ENCODE data around the gene RAET1G.
"Not testable (repeated sequence)": the region's sequence is repeated elsewhere in the genome, so short reads cannot be mapped to it uniquely, and the experiment has no call there.

RAET1G gene

DNA sequence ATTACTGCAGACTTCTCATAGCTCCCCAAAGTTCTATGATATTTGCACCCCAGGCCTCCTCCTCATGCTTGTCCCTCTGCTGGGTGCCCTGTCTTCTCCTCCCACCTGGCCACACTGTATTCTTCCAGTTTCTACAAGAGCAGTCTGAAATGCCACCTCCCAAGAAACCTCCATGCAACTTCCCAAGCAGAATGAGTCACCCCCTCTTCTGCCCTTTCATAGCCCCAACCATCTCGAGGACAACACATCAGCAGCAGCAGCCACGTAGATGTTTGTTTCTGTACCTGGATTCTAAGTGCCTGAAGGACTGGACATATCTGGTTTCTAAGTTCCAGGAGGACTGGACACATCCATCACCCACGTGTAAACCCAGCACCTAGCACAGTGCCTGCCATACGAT lies 12.3 kb upstream of the RAET1G start:
- no peak for DNase-seq (ENCODE audit: low read depth, low spot score)

DNA sequence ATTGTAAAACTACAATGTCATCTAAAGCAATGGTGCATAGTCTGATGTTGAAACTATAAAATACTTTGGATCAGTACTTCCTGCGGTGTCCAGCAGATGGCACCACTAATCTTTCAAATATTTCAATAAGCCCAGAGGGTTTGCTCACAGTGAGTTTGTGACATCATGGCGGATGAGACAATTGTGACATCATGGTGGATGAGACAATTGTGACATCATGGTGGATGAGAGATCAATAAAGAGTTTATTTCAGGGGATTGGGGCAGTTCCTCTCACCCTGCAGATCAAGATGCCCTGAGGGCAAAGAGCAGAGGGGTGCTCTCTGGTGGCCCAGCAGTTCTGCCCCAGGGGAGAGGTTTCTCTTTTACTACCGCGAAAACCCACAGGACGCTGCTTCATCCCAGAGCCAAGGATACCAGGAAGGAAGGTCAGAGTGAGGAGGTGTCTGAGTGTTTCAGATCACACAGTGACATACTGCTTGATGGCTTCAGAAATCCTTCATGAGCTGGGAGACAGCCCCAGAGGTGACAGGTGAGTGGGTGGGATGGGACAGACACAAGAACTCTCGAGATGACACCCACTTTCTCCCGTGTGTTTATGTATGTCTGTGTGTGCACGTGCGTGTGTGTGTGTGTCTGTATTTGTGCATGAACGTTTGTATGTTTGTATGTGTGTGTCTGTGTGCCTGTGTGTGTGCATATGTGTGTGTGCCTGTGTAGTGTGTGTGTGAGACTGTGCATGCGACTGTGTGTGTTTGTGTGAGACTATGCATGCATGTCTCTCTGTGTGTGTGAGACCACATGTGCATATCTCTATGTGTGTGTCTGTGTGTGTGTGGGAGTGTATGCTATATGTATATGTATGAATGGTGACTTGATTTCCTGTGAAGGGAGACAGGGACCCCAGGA lies 11.6 kb upstream of the RAET1G start:
- DNase-seq (ENCODE audit: low read depth, low spot score), result peak; percentile 36

DNA sequence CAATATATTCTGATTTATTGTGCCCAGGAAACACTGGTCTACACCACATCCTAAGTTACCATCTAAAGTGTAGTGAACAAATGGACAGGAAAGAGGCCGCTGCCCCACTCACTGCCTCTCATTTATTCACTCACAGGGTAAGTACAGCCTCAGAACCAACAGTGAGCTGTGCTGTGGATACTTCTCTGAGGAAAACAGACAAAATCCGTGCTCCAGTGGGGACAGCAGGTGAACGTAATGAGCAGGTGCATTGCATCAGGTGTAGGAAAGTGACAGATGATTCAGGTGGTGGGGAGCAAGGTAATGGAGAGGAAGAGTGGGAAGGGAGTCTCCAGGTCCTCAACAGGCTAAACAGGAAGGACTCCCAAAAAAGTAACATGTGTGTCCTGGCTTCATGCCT lies 10.5 kb upstream of the RAET1G start:
- no peak for DNase-seq (ENCODE audit: low read depth, low spot score)

DNA sequence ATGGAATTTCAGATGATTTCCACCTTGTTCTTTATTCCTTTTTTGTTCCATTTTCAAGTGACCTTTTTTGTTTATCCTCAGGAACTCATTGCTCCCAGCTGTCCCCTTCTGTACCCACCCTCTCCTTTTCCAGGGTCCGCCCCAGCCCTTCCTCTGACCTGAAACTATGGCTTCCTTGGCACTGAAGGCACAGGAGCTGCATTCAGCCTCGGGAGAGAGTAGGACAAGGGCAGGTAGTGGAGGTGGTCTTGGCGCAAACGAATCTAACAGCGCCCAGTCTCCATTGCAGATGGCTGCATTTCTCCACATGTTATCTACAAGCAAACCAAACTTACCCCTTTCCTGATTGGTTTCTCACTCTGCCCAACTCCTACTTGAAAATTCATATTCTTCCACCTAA lies 10.1 kb upstream of the RAET1G start:
- no peak for DNase-seq (ENCODE audit: low read depth, low spot score)

GRCh38 chr6:149931501-149931900 lies 8.6 kb upstream of the RAET1G start:
- DNase-seq (ENCODE audit: low read depth, low spot score), result no peak

DNA sequence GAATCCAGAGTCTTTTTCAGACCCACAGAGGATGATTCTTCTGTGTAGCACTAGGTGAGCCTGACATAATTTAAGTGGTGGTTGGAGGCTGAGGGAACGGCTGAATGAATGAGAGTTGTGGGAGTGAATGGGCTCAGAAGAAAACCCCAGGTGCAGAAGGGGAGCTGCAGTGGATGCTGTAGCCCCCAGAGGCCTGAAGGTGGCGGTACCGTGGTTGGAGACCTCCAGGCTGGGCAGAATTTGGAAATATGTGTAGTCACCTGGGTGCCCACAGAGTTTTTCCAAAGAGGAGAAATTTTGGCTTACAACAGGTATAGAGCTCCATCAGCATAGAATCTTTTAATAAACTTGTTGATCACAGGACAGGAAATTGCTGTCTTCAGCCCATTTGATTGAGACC lies 6.5 kb upstream of the RAET1G start:
- no peak for DNase-seq (ENCODE audit: low read depth, low spot score)

GRCh38 chr6:149927025-149927424 lies 4.1 kb upstream of the RAET1G start:
- DNase-seq (ENCODE audit: low read depth, low spot score), result not testable (repeated sequence)

DNA sequence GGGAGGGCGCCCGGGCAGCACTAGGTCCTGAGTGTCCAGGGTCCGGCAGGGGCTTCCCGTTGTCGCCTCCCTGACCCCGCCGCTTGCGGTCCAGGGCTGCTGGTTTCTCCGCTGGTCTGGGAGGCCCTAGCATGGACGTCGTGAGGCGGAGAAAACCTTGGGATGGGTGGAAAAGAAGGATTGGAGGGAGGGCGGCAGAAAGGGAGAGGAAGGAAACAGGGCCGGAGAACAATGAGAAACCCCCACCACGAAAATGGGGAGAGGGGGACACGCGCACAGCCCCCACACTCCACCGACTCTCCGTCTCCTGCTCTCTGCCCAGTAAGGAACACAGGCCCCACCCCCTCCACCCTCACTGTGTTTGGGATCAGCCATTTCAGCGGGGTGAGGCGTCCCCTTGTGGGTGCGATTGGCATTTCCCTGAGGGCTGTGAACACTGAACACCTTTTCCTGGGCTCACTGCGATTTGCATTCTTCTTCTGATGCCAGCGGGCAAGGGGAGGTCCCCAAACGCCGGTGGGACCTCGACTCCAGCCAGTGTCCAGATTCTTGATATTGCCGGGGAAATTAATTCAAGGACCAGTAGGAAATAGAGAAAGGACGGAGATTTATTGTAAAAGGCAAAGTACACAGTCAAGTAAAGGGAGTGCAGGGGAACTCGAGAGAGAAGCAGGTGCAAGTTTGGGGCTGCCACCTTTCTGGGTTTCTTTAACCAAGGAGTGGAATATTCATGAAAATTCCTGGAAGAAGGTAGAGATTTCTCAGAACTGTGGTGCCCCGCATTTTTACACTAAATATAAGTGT lies 3.3 kb upstream of the RAET1G start:
- peak; percentile 56 for DNase-seq (ENCODE audit: low read depth, low spot score)

- DNase-seq (ENCODE audit: low read depth, low spot score), result no peak
Measured at GRCh38 chr6:149925253-149925973, 2.5 kb upstream of the RAET1G start.

DNA sequence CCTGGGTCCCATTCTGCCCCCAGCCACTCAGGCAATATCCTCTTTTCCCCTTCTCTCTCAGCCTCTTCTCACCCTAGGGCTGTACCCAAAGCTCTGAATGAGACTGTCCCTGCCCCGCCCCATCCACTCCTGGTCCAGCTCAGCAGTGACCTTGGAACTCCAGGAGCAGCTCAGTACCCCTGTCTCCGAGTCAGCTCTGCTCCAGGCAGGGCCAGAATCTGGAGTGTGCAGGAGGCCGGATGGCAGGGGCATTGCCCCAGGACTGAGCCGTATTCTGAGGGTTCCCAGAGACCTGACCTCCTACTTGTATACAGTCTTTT lies 2.0 kb upstream of the RAET1G start:
- no peak for DNase-seq (ENCODE audit: low read depth, low spot score)

- no peak for DNase-seq (ENCODE audit: low read depth, low spot score)
Measured at GRCh38 chr6:149924206-149924932, 1.4 kb upstream of the RAET1G start.

- no peak for DNase-seq (ENCODE audit: low read depth, low spot score)
Measured at GRCh38 chr6:149923327-149923986, 536 bp upstream of the RAET1G start.

- not testable (repeated sequence) for DNase-seq (ENCODE audit: low read depth, low spot score)
Measured at GRCh38 chr6:149922091-149922490, 830 bp downstream of the RAET1G start.

GRCh38 chr6:149921361-149921760 lies 1.6 kb downstream of the RAET1G start:
- no peak for DNase-seq (ENCODE audit: low read depth, low spot score)

DNA sequence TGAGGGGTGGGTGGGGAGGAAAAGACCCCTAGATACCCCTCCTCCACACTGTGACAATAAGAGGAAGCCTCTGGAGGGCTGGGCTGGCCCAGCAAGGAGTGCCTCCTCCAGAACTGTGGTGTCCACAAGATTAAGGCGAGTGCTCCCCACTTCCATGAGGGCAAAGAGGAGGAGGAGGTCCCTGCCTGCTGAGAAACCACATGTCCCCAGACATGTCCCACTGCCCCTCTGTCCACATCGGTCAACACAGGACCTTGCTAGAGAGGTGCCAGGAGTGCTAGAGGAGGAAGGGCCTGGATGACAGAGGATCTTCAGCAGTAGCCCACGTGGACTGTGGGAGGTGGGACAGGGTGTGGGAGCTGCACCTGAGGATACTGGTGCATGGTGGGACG lies 3.1 kb downstream of the RAET1G start:
- DNase-seq (ENCODE audit: low read depth, low spot score), result no peak

DNA sequence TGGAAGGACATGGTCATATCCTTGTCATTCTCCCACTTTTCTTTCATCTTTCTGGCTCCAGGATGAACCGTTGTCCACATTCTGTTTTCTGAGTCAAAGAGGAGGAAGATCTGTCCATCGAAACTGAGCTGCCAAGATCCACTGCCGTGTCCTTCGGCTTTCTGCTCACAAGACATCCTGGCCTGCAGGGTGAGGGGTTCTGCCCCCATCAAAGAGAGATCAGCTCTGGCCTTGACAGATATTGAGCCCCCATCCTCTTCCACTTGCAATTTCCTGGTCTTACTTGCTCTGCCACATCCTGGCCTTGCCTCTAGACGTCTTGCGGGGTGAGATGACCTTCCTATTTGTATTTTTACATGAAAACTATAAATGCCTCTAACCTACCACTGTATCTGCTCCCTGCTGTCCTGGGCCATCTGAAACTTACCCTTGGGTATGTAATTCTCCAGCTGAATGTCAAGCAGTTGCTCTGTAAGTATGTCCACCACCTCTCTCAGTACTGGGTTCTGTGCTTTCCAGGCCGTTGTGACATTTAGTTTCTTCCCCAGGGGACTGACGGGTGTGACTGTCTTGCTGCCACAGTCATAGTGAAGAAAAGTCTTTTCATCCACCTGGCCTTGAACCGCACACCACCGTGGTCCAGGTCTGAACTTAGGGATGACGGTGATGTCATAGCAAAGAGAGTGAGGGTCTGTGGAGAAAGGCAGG lies 3.6 kb downstream of the RAET1G start:
- not testable (repeated sequence) for DNase-seq (ENCODE audit: low read depth, low spot score)

DNA sequence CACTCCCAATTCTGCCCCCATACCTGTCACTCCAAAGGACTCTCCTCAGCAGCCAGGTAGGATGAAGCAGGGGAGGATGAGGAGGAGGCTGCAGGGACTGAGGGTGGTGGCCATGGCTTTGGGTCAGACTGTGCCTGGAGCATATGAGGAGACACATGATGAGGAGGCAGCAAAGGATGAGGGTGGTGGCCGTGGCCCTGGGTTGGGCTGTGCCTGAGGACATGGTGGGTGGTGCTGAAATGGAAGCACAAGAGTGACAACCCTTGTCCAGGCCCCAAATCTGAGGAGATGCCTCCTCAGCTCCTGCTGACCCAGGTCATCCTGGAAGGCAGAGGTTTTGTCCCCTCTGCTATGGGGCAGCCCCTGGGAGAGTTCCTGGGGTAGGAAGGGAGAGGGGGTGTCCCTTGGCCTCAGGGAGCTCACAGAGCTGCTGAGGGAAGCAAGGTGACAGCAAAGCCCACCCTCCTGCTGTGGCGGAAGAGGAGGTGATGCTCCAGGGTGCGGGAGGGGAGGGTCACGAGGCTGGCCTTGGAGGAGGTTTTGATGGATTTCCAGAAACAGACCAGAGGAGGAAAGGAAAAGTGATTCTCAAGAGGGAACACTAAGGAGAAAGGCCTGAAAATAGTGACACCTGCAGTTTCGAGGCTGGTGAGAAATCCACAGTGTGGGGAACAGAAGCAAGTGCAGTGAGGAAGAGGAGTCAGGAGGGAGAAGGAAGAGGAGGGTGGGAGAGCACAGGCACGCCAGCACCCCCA lies 4.6 kb downstream of the RAET1G start:
- DNase-seq (ENCODE audit: low read depth, low spot score), result no peak

DNA sequence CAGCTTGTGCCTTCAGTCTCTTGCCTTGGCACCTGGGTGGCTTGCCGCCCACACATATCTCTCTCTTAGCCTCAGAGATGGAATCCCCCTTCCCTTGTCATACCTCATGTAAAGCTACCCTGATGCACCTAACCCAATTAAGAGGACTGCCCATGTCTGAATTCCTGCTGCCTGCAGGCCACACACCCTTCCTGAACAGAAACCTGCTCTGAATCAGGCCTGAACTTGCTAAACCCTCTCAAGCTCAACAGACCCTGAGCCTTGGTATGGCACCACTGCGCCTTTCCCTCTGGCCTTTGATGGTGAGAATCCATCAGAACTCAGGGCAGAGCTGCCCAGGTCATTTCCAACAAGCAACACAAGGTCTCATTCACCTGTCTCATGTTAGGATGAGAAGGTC lies 5.2 kb downstream of the RAET1G start:
- no peak for DNase-seq (ENCODE audit: low read depth, low spot score)

DNA sequence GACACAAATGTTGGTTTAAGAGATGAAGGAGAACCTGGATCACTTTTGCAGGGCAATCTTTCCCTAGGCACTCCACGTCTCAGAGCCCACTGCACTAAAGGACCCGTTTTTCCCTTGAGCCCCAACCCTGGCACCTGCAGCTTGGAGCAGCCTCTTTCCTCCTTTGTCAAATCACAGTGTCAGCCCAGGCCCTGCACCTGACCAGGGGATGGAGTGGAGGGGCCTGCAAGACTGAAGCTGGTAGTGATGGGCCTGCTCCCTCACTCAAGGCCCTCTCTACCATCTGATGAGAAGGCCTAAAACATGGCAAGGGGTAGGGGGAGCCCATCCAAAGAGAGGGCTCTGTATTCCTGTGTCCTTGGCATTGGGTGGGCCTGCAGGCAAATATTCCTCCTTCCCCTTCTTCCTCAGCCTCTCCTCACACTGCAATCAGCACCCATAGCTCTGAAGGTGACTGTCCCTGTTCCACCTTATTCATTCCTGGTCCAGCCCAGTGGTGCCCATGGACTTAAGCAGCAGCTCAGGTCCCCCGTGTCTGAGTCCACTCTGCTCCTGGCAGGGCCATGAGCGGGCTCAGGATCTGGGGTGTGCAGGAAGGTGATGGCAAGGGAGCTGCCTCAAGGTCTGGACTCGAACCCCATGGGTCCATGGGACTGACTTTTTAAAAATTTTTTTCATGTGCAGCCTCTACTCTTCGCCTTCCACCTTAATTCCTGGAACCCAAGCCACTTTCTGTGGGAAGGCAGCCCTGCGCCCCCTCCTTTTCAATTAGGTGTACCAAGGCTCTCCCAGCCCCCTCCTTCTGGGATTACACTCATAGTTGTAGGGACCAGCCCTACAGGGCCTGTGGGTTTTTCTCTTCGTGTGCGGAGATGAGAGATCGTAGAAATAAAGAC lies 6.7 kb downstream of the RAET1G start:
- DNase-seq (ENCODE audit: low read depth, low spot score), result no peak
